D721Med (cell line): ENCODE data around the gene RFX7.

Source experiments
- DNase-seq: peaks from one replicate; pipeline ENCODE4 v3.0.0; 2011; ENCODE audit warnings: low spot score; ENCODE audit not compliant: insufficient read length
- FAIRE-seq: peaks from 2 replicates; lab custom pipeline; 2011; peaks lifted over from hg19 to GRCh38; lab: Jason Lieb, UNC
- CTCF ChIP-seq: IDR thresholded peaks from 2 replicates; pipeline ENCODE4 v1.5.1; 2012; ENCODE audit warnings: mild to moderate bottlenecking, control low read depth; ENCODE audit not compliant: insufficient read depth; ENCODE audit errors: missing control alignments

RFX7 gene

GRCh38 chr15:56241374-56242105 is 2.1 kb downstream of the RFX7 start:
- DNase-seq (no peak), FAIRE-seq (no peak)
- no peak for TF ChIP-seq CTCF

GRCh38 chr15:56240390-56240789 is 3.3 kb downstream of the RFX7 start:
- TF ChIP-seq CTCF, result no peak
- FAIRE-seq (no peak), DNase-seq (no peak)

GRCh38 chr15:56236197-56236596 is 7.5 kb downstream of the RFX7 start:
- TF ChIP-seq CTCF, result no peak
- FAIRE-seq (no peak), DNase-seq (no peak)

- FAIRE-seq (no peak), DNase-seq (no peak)
- TF ChIP-seq CTCF, result no peak
Measured at GRCh38 chr15:56234804-56235203, 8.9 kb downstream of the RFX7 start.

GRCh38 chr15:56233549-56233948 is 10.1 kb downstream of the RFX7 start:
- DNase-seq (no peak), FAIRE-seq (no peak)
- no peak for TF ChIP-seq CTCF

GRCh38 chr15:56232058-56232457 is 11.6 kb downstream of the RFX7 start:
- DNase-seq, result no peak
- FAIRE-seq, result no peak
- TF ChIP-seq CTCF, result no peak

GRCh38 chr15:56228854-56229253 is 14.8 kb downstream of the RFX7 start:
- no peak for TF ChIP-seq CTCF
- FAIRE-seq (no peak), DNase-seq (no peak)
